Dendritic cell treated with granulocyte-macrophage colony-stimulating factor and Interleukin-4, amounts not matched to agents 40 ng/mL and 50 ng/mL, for 4 days (primary cell): ENCODE results near the gene CUTA.

Source experiments
- H3K27ac Mint-ChIP-seq: one replicate; pipeline ENCODE4 v1.8.0; 2022; ENCODE audit warnings: mild to moderate bottlenecking, mixed read lengths
- H3K27me3 Mint-ChIP-seq: one replicate; pipeline ENCODE4 v1.8.0; 2022; ENCODE audit warnings: mild to moderate bottlenecking, mixed read lengths
- H3K36me3 Mint-ChIP-seq: one replicate; pipeline ENCODE4 v1.8.0; 2022; ENCODE audit warnings: low read depth, mixed read lengths
- H3K4me1 Mint-ChIP-seq: one replicate; pipeline ENCODE4 v1.8.0; 2022; ENCODE audit warnings: low read depth, mixed read lengths
- H3K4me3 Mint-ChIP-seq: one replicate; pipeline ENCODE4 v1.8.0; 2022; ENCODE audit warnings: mild to moderate bottlenecking, moderate library complexity, mixed read lengths
- H3K9me3 Mint-ChIP-seq: one replicate; pipeline ENCODE4 v1.8.0; 2022; ENCODE audit warnings: mixed read lengths
- intact Hi-C: fragments of 100-400 bp; cut with micrococcal nuclease; formaldehyde crosslinking; loops from one replicate; pipeline ENCODE4 v1.15.0; 2022

The CUTA gene

GRCh38 chr6:33431880-33432541, 14.1 kb upstream of the CUTA start:
- H3K4me3 Mint-ChIP-seq, result peak overlapping the region; percentile 25
- peaks cover 10% of the 10 kb centered on the region for H3K36me3 Mint-ChIP-seq
- H3K4me1 Mint-ChIP-seq, result peaks cover 58% of the 10 kb centered on the region
- intact Hi-C loops, result no loop called here
- peak overlapping the region; percentile 9 for H3K27ac Mint-ChIP-seq
- H3K27me3 Mint-ChIP-seq, result peaks cover 42% of the 10 kb centered on the region
- H3K9me3 Mint-ChIP-seq, result no peaks in the 10 kb centered on the region

- H3K4me1 Mint-ChIP-seq, result peaks cover 64% of the 10 kb centered on the region
- H3K36me3 Mint-ChIP-seq, result peaks cover 6% of the 10 kb centered on the region
- peak overlapping the region; percentile 41 for H3K4me3 Mint-ChIP-seq
- no peak overlapping the region for H3K27ac Mint-ChIP-seq
- intact Hi-C loops, result no loop called here
- H3K9me3 Mint-ChIP-seq, result no peaks in the 10 kb centered on the region
- peaks cover 43% of the 10 kb centered on the region for H3K27me3 Mint-ChIP-seq
These were observed 13.3 kb upstream of the CUTA start for GRCh38 chr6:33430991-33431879.

GRCh38 chr6:33430334-33430733, 12.4 kb upstream of the CUTA start:
- H3K36me3 Mint-ChIP-seq, result peaks cover 7% of the 10 kb centered on the region

DNA sequence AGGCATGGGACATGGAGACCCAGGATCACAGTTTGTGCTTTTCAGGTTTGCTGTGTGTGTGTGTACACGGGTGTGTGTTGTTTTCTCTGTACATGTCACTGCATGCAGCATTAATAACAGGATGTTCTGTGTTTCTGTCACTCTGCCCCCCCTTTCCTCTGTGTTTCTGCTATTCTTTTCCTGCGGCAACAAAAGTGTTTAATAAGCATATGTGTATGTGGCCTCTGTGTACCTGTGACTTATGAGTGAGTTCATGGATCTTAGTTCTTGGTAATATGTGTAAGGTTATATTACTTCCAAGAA, 11.8 kb upstream of the CUTA start:
- Mint-ChIP-seq H3K9me3 (no peaks in the 10 kb centered on the region), H3K27me3 (peaks cover 43% of the 10 kb centered on the region), H3K36me3 (peaks cover 8% of the 10 kb centered on the region), H3K4me1 (peaks cover 77% of the 10 kb centered on the region), H3K4me3 (no peak overlapping the region), H3K27ac (no peak overlapping the region)
- intact Hi-C loops, result no loop called here

More at GRCh38 chr6:33430334-33430733, 12.4 kb upstream of the CUTA start:
- Mint-ChIP-seq H3K4me3 (no peak overlapping the region), H3K27me3 (peaks cover 43% of the 10 kb centered on the region), H3K9me3 (no peaks in the 10 kb centered on the region), H3K4me1 (peaks cover 71% of the 10 kb centered on the region), H3K27ac (no peak overlapping the region)
- intact Hi-C loops, result no loop called here

DNA sequence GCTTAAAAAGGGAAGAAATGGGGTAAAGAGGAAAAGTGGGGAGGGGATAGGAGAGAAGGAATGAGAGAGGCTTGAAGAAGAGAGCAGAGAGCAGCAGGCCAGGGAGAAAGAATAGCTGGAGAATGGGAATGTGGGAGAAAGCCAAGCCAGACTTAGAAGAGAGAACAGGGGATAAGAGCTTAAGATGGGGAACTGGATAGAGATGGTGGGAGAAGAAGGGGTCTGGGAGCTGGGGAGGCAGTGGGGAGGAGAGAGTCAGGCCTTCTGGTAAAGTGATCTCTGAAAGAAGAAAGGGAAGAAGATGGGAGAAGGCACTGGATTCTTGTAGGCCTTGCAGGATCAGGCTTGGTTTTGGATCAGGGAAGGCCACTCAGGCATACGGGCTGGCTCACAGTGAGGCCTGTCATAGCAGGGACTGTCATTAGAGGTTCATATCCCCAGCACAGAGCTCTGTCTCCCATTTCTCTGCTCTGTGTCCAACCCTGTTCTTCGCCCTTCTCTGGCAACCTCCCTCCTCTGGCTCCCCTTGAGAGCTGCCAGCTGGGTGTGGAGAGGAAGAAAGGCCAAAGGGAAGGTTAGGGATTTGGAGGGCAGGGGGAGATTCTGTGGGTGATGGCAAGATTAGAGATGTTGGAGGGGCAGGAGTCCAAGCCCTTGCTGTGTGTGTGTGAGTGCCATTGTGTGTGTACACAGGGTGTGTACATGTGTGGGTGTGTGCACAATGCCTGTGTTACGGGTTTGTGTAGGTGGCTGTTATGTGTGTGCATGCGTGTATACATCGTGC, 11.3 kb upstream of the CUTA start:
- H3K4me3 Mint-ChIP-seq, result no peak overlapping the region
- peaks cover 82% of the 10 kb centered on the region for H3K4me1 Mint-ChIP-seq
- H3K27ac Mint-ChIP-seq, result peak overlapping the region; percentile 12
- intact Hi-C loops, result no loop called here
- H3K9me3 Mint-ChIP-seq, result no peaks in the 10 kb centered on the region
- H3K27me3 Mint-ChIP-seq, result peaks cover 43% of the 10 kb centered on the region
- peaks cover 8% of the 10 kb centered on the region for H3K36me3 Mint-ChIP-seq

DNA sequence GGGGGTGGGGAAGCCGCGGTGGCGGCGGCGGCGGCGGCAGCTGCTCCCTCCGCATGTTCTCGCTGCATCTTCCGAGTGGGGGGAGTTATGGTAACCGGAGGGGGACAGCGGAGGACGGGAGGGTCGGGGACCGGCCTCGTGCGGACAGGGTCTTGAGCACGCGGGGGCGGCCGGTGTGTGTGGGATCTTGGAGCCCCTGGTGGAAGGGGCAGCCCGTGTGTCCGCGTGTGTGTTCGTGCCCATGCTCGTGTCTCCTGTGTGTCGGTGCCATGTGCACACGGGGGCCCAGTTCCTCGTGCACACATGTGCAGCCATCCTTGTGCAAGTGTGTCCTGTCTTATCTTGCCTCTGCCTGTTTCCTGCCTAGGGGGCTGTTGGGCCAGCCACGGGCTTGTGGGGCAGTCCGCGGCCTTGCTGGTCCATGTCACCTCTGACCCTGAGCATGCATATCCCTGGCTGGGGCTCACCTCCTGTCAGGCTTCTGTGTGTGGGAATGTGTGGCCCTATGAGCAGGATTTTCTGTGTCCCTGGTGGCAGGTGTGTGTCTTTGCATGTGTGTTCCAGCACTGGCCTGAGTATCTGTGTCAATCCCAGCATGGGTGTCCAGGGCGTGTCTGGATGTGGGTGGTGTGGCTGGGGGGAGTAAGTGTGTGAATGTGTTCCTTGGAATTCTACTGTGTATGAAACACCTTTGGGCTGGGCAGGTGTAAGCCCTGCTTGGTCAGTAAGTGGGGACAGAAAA, 10.5 kb upstream of the CUTA start:
- no peak overlapping the region for H3K27ac Mint-ChIP-seq
- no peaks in the 10 kb centered on the region for H3K9me3 Mint-ChIP-seq
- H3K27me3 Mint-ChIP-seq, result peaks cover 45% of the 10 kb centered on the region
- intact Hi-C loops, result no loop called here
- peak overlapping the region; percentile 69 for H3K4me3 Mint-ChIP-seq
- peaks cover 8% of the 10 kb centered on the region for H3K36me3 Mint-ChIP-seq
- H3K4me1 Mint-ChIP-seq, result peaks cover 82% of the 10 kb centered on the region

GRCh38 chr6:33427585-33428223, 9.8 kb upstream of the CUTA start:
- no peaks in the 10 kb centered on the region for H3K9me3 Mint-ChIP-seq
- intact Hi-C loops, result no loop called here
- H3K27ac Mint-ChIP-seq, result peak overlapping the region; percentile 55
- peaks cover 77% of the 10 kb centered on the region for H3K4me1 Mint-ChIP-seq
- H3K4me3 Mint-ChIP-seq, result peak overlapping the region; percentile 71
- H3K36me3 Mint-ChIP-seq, result peaks cover 8% of the 10 kb centered on the region
- H3K27me3 Mint-ChIP-seq, result peaks cover 44% of the 10 kb centered on the region

GRCh38 chr6:33426590-33427511, 8.9 kb upstream of the CUTA start:
- Mint-ChIP-seq H3K4me1 (peaks cover 69% of the 10 kb centered on the region), H3K27ac (peak overlapping the region; percentile 87), H3K27me3 (peaks cover 36% of the 10 kb centered on the region), H3K36me3 (peaks cover 8% of the 10 kb centered on the region), H3K9me3 (no peaks in the 10 kb centered on the region), H3K4me3 (peak overlapping the region; percentile 82)
- intact Hi-C loops, result loop anchor here (1.0 kb wide), 1 partner anchor 36 kb away; the partner anchor contains the start of gene KIFC1

GRCh38 chr6:33425668-33426577, 8.0 kb upstream of the CUTA start:
- H3K4me1 Mint-ChIP-seq, result peaks cover 59% of the 10 kb centered on the region
- peaks cover 35% of the 10 kb centered on the region for H3K27me3 Mint-ChIP-seq
- intact Hi-C loops, result loop anchor here (1.0 kb wide), 2 partner anchors 9 to 35 kb away; partner anchors contain the start of gene KIFC1
- H3K9me3 Mint-ChIP-seq, result no peaks in the 10 kb centered on the region
- H3K27ac Mint-ChIP-seq, result peak overlapping the region; percentile 87
- peak overlapping the region; percentile 82 for H3K4me3 Mint-ChIP-seq
- H3K36me3 Mint-ChIP-seq, result peaks cover 8% of the 10 kb centered on the region

- intact Hi-C loops, result loop anchor here (1.0 kb wide), 1 partner anchor 8 kb away; no protein-coding TSS in a partner anchor
- Mint-ChIP-seq H3K4me3 (peak overlapping the region; percentile 82), H3K27me3 (peaks cover 39% of the 10 kb centered on the region), H3K4me1 (peaks cover 58% of the 10 kb centered on the region), H3K9me3 (no peaks in the 10 kb centered on the region), H3K27ac (peak overlapping the region; percentile 87), H3K36me3 (peaks cover 8% of the 10 kb centered on the region)
These were observed 7.2 kb upstream of the CUTA start for GRCh38 chr6:33424855-33425667.

DNA sequence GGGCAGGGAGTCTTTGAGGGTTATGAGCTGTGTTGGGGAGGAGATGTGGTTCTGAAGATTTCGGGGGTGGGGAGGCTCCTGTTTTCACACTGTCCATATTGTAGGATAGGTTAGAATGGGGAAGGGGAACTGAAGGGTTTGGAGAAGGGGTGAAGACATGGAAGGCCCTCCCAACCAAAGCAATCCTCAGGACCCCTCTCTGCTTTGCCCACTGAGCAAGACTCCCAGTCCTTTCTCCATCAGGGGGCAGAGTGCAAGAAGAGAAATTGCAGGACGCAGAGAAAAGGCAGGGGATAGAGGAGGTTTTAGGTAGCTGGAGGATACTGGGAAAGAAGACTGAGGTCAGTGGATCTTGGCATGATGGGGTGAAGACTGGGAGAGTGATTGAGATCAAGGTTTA, 5.9 kb upstream of the CUTA start:
- Mint-ChIP-seq H3K36me3 (peaks cover 8% of the 10 kb centered on the region), H3K9me3 (no peaks in the 10 kb centered on the region), H3K4me1 (peaks cover 59% of the 10 kb centered on the region), H3K27ac (peak overlapping the region; percentile 87), H3K27me3 (peaks cover 39% of the 10 kb centered on the region), H3K4me3 (no peak overlapping the region)
- intact Hi-C loops, result no loop called here
